NCI-H2196 (cell line): Measurements from ENCODE around the gene BFSP1.

Source experiments
- DNase-seq: peaks from one replicate; lab custom pipeline; 2025; ENCODE audit not compliant: unreplicated experiment; lab: John Stamatoyannopoulos, UW

The BFSP1 gene

DNA sequence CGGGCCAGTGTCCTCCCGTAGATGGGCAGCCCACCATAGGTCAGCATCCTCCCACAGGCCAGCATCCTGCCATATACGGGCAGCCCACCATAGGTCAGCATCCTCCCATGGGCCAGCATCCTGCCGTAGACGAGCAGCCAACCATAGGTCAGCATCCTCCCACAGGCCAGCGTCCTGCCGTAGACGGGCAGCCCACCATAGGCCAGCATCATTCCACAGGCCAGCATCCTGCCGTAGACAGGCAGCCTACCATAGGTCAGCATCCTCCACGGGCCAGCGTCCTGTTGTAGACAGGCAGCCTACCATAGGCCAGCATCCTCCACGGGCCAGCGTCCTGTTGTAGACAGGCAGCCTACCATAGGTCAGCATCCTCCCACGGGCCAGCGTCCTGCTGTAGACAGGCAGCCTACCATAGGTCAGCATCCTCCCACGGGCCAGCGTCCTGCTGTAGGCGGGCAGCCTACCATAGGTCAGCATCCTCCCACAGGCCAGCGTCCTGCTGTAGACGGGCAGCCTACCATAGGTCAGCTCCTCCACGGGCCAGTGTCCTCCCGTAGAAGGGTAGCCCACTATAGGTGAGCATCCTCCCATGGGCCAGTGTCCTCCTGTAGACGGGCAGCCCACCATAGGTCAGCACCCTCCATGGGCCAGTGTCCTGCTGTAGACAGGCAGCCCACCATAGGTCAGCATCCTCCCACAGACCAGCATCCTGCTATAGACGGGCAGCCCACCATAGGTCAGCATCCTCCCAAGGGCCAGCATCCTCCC, 62.9 kb downstream of the BFSP1 start:
- DNase-seq = no peak

DNA sequence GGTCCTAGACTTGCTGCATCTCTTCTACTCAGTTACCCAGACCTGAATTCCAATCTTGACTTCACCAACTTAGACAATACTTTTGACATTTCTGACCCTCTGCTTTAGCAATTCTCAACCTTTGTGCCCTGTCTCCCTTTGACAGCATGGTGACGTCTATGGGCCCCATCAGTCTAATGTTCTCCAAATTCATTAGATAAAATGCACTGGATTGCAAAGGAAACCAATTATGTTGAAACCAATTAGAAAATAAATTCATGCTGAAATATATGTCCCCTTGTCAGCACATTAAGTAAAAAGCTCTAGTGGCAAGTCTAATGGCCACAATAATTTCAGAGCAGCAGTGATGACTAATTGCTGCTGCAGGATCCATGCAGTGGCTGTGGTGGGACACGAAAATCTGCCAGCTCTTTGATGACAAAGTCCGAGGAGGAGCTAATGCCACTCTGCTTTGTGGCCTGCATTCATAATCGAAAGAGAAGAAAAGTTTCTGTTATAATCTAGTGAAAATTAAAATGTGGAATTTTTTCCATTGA, 64.0 kb downstream of the BFSP1 start:
- no peak for DNase-seq

- no peak for DNase-seq
Measured at GRCh38 chr20:17466641-17467040, 64.5 kb downstream of the BFSP1 start.

GRCh38 chr20:17465236-17465635, 65.9 kb downstream of the BFSP1 start:
- DNase-seq = no peak

- no peak for DNase-seq
Measured at GRCh38 chr20:17463711-17464110, 67.5 kb downstream of the BFSP1 start.

DNA sequence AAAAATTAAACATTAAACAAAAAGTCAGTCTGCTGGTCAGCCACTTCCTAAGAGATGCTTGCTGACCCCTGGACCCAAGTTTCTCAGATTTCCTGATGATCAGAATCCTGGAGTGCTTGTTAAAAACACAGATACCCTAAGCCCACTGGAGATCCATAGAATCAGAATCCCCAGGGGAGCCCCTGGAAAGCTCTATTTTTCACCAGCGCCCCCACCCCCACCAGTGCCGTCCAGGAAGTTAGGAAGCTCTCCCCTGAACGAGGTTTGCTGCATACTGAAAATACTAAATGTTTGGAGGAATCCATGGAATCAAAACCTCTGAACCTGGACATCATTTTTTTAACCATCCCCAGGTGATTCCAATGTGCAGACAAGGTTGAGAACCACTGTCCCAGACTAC, 69.2 kb downstream of the BFSP1 start:
- DNase-seq = no peak

- DNase-seq = no peak
Measured at GRCh38 chr20:17460119-17460518, 71.1 kb downstream of the BFSP1 start.

DNA sequence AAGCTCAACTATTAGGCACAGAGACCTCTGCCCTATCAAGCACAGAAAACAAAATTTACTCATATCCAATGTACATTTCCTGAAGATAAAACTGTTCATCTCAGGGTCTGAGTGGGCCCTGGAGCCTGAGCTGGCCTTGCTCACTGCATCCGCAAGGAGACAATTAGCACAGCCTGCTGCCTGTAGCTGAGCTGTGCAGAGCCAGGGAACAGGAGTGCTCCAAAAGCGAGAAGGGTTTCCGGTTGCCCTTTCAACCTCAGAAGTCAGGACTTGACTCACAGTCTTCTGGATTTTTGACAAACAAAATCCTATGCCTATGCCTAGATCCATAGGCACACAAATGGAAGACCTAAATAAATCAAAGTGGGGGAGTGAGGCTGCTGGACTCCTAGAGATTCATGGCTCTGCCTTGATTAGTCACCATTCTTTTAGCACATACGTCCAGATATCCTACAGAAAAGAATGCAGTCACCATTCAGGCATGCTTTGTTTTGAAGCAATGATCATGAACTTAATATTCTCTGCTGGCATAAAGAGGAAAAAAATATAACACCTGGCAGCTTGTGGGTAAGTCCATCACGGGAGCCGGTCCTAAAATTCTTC, 73.5 kb downstream of the BFSP1 start:
- DNase-seq = no peak

GRCh38 chr20:17457079-17457478, 74.1 kb downstream of the BFSP1 start:
- no peak for DNase-seq

GRCh38 chr20:17456279-17456678, 74.9 kb downstream of the BFSP1 start:
- no peak for DNase-seq

GRCh38 chr20:17453592-17453991, 77.6 kb downstream of the BFSP1 start:
- no peak for DNase-seq

- no peak for DNase-seq
Measured at GRCh38 chr20:17452441-17452840, 78.7 kb downstream of the BFSP1 start.

DNA sequence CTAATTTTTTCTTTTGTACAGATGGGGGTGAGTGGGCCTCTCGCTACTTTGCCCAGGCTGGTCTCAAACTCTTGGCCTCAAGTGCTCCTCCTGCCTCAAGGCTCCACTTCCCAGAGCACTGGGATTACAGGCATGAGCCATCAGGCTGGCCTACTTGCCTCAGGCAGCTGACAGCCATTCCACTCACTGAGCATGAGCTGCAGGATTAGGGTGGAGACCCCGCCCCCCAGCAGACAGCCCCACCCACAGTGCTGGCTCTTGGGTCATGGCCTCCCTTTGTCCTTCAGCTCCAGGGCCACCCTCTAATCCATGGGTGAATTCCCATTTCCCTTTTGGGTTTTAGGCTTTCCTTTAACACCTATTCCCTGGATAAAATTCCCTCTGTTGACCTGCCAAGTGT, 82.1 kb downstream of the BFSP1 start:
- no peak for DNase-seq

DNA sequence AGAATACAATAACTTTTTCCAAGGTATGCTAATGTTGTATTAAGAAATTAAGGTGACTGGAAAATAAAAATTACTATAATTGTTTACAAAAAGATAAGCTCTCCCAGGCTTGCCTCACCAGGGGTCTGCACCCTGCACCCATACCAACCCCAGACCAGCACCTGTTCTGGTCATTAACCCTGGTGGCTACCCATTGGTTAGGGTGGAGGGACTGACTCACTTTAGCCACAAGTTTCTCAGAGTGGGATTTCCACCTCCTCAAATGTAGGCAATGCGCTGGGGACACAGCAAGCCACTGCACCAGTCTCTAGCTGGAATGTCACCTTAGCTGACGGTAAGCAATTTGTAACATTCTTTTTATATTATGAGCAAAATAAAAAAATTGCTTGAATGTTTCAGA, 83.1 kb downstream of the BFSP1 start:
- no peak for DNase-seq

- no peak for DNase-seq
Measured at GRCh38 chr20:17446171-17446570, 85.0 kb downstream of the BFSP1 start.

DNA sequence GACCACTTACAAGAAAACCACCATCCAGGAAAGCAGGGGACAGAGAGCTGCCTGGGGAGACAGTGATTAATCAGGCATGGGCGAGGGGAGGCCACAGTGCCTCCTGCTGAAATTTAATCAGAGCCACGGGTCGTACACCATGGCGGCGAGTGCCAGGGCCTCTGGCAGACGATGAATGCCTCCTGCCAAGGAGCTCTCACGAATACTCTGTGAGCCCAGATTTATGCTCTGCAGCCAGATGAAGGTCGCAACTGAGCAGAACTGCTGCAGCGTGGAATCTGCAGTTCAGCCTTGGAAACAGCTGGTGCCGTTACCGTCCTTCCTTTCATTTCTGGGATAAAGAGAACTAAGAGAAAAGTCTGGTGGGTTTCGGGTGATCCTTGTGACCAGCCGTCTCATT, 85.6 kb downstream of the BFSP1 start:
- no peak for DNase-seq

- DNase-seq = no peak
Measured at GRCh38 chr20:17444091-17444490, 87.1 kb downstream of the BFSP1 start.
